GM12891 (cell line): ENCODE data around the gene NME1.

Experiments
- POLR2A ChIP-seq: IDR thresholded peaks from 2 replicates; pipeline ENCODE4 v1.6.1; 2011; ENCODE audit warnings: low read depth, low read length, control low read depth
- POLR2AphosphoS5 ChIP-seq: IDR thresholded peaks from 2 replicates; pipeline ENCODE4 v1.6.1; 2011; ENCODE audit warnings: low read depth, low read length, control low read depth
- TAF1 ChIP-seq: IDR thresholded peaks from 2 replicates; pipeline ENCODE4 v1.6.1; 2011; ENCODE audit warnings: low read depth, low read length, control low read depth

- no peak for TF ChIP-seq POLR2A
- no peak for TF ChIP-seq POLR2AphosphoS5
- no peak for TF ChIP-seq TAF1
Measured at GRCh38 chr17:51159604-51160003, 6.2 kb downstream of the NME1 start.
